Urothelium cell line (cell line): ENCODE measurements around the gene LAMB1.
"Not testable (repeated sequence)": the region's sequence is repeated elsewhere in the genome, so short reads cannot be mapped to it uniquely, and the experiment has no call there.

ENCODE experiments used
- DNase-seq: peaks from one replicate; pipeline ENCODE4 v3.0.0; 2011; ENCODE audit warnings: low spot score, mixed read lengths
- FAIRE-seq: peaks from 2 replicates; lab custom pipeline; 2011; peaks lifted over from hg19 to GRCh38; lab: Jason Lieb, UNC

LAMB1 gene

DNA sequence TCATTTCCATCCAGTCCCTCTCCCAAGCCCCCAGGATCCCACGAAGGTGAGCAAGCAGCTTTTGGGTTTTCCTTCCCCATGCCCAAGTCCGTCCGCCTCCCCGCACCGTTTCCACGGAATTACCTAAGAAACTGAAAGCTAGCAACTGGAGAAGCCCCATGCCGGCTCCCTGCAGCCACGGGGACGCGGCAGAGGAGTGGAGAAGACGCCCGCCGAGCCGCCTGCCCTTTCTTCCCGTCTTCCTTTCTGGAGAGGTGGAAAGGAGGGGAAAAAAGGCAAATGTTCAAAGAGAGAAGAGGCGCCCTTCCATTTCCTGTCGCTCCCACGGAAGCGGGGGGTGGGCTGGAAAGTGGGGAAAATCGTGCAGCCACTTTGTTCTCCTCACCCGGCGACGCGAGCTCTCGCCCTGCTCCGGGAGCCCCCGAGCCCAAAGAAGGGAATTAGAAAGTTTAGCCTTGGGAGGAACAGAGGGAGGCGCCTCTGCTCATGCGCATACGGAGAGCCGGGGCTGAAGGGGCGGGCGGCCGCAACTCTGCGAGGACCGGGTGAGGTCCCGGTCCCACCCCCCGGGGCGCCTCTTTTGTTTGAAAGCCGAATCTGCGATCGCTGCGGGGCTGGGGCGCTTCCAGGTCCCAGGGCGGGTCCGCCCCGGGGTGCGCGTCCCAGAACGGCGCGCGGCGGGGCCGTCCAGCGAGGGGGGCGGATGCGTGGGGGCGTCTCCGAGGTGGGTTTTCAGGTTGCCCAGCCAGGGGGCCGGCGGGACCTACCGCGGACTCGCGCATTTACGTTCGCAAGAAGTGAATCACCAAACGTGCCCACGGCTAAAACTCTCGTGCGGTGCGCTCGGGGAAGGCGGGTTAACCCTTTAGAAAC is at the start of gene LAMB1:
TSS of gene LAMB1 (minus strand) at position 436 of the 873 bp plus-strand sequence. CDS start at position 160, 276 bp downstream.
- FAIRE-seq, result no peak
- peak; percentile 88 for DNase-seq

DNA sequence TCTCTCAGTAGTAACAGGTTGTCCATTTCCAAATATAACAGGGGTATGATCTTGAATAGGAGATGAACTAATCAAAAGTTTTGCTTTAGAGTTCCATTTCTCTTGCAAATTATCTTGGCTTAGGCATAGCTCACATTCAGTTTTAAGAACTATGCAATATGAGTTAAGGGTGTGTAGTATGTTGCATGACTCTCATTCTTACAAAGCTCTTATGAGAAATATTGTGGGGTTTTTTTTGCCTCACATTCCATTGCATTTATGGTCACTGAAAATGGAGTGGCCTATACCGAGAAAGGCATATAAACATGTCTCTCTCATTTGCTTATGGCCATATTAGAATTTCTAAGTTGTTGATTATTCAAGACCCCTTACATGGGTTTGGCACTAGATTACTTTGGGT is 48.5 kb upstream of the LAMB1 start:
- DNase-seq (no peak), FAIRE-seq (no peak)

DNA sequence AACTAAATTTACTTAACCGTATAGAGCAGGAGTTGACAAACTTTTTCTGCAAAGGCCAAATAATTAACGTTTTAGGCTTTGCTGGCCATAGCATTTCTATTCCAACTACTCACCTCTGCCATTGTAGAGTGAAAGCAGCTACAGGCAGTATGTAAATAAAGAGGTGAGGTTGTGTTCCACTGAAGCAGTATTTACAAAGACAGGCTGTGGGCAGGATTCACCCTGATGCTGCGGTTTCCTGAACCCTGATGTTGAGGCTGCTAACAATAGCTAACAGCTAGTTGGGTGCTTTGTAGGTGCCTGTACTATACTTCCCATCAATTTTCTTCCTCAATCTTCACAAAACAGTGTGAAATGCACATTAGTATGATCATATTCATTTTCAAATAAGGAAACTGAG is 47.0 kb upstream of the LAMB1 start:
- FAIRE-seq (no peak), DNase-seq (no peak)

DNA sequence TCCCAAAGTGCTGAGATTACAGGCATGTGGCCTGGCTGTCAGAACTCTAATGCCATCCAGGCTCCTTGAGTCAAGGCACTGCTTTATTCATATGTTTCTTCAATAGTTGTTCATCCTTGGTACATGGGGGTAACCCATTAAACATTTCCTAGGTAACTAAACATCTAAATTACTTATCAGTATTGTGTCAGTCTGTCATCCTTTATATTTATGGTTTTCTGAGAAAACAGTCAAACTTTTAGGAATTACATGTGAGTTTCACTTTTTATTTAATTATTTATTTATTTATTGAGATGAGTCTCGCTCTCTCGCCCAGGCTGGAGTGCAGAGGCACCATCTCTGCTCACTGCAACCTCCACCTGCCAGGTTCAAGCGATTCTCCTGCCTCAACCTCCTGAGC is 45.5 kb upstream of the LAMB1 start:
- FAIRE-seq (no peak), DNase-seq (no peak)

DNA sequence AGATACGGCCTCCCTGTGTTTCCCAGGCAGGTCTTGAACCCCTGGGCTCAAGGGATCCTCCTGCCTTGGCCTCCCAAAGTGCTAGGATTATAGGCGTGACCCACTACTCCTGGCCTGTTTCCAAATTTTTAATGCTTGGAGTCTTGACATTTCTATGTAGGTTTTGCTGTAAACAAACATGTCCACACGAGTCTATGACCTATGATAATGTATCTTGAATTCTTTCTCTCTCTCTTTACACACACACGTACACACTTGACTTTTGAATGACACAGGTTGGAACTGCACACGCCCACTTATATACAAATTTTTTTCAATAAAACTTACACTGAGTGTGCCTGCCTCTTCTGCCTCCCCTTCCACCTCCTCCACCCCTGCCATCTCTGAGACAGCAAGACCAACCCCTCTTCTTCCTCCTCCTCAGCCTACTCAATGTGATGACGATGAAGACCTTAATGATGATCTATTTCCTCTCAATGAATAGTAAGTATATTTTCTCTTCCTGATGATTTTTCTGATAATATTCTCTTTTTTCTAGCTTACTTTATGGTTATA is 44.1 kb upstream of the LAMB1 start:
- DNase-seq, result no peak
- no peak for FAIRE-seq

DNA sequence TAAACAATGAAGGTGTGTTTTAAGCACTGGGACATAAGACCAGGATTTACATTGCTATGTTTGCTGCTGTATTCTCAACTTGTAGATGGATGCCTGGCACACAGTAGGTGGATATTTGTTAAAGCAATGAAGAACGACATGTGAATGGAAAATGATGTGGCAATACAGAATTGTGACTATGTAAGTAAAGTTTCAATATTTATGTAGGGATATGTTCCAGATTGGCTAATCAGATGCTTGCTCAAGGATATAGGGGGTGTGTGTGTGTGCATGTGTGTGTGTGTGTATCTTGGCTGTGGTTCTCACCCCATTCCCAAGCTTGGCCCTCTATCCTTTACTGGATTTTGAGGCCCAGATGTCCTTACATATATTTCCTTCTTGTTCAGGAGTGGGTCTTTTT is 42.7 kb upstream of the LAMB1 start:
- DNase-seq, result no peak
- FAIRE-seq, result no peak

DNA sequence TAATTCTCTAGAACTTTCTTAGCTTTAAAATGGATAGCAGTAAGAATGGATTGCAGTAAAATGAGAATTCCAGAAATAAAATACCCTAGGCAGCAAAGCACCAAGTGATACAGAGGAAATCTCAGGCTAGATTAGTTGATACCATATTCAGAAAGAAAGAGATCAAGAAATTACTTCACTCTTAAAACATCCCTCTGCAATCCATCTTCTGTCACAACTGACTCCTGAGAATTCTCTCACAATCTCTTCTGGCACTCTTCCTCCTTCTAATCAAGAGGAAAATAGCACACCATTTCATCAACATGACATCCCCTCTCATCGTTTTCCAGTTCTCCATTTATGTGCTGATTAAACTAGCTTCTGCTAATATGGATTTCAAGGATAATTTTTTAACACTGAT is 42.2 kb upstream of the LAMB1 start:
- DNase-seq (no peak), FAIRE-seq (no peak)

DNA sequence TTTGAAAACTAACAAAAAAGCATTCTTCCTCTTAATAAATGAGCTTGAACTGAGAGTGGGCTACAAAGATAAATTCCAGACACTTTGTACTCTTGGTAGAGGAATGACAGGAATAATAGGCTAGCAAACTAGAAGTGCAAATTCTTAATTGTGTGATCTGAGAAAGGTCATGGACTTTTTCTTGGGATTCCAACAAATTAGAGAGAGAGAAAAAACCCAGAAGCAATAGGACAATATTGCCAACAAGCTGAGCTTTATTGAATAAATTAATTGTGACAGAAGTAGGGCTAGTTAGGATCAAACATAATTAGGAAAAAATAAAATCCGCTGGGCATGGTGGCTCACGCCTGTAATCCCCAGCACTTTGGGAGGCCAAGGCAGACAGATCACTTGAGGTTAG is 41.4 kb upstream of the LAMB1 start:
- FAIRE-seq (no peak), DNase-seq (no peak)

DNA sequence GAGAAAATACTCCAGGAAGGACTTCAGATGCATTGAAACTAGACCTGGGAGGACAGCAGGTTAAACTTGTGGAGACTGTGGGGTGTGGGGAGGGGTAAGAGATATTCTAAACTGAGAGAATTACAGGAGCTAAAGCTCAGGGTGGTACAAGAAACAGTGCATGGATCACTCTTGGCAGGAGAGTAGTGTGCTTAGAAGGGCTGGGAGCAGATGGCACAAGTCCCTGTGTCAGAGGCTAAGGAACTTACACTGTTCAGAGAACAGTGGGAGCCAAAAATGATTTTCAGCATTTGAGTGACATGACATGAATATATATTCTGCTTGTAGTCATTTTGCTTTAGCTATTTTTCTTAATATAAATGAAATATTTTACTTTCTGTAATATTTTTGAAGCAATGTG is 36.0 kb upstream of the LAMB1 start:
- DNase-seq (no peak), FAIRE-seq (no peak)

DNA sequence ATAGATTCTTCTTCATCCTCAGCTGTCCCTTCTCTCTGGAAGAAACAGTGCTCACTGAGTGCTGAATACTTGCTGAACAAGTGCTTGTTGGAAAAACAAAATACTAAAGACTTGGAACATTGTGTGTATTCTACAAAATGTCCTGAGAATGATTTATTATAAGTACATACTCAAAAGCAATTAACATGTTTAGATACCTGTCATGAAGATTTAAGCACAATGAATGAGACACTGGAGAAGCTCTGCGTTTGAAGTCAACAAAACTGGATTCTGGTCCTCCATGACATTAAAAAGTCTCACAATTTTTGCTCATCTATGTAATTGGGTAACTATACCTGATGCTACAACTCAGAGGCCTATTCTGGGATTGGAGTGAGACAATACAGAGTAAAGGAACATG is 34.8 kb upstream of the LAMB1 start:
- FAIRE-seq (no peak), DNase-seq (no peak)

DNA sequence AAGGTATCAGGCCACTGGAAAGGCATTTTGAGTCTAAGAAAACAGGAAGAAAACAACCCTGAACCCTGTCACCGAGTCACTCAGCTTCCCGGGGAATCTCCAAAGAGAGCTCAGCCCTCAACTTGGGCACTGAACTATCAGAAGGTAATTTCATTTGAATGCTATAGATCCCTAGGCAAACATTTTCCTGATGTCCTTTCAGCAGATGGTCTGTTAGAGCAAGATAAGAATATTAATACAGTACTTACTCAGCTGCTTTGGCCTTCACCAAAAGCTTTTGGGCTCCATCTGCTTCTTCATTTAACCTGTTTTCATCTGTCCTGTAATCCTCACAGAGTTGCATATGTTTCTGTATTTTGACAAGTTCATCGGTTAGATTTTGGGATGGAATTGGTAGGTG is 34.2 kb upstream of the LAMB1 start:
- FAIRE-seq (no peak), DNase-seq (no peak)

DNA sequence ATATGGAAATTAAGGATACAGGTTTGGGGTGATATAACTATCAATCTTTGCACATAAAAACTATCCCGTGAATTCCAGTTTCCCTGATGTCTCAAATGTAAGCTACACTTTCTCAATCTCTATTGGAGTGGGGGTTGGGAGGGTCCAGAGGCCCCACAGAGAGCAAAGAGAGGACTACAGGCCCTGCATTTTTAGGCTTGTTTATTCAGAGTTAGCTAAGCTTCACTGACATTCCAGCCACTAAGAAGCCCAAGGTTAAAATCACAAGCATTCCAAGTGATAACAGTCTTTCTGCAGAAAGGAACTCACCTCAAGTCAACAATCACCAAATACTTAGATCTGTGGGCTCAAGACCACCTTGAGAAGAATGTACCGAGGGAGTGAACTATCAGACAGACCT is 31.6 kb upstream of the LAMB1 start:
- DNase-seq (no peak), FAIRE-seq (no peak)

DNA sequence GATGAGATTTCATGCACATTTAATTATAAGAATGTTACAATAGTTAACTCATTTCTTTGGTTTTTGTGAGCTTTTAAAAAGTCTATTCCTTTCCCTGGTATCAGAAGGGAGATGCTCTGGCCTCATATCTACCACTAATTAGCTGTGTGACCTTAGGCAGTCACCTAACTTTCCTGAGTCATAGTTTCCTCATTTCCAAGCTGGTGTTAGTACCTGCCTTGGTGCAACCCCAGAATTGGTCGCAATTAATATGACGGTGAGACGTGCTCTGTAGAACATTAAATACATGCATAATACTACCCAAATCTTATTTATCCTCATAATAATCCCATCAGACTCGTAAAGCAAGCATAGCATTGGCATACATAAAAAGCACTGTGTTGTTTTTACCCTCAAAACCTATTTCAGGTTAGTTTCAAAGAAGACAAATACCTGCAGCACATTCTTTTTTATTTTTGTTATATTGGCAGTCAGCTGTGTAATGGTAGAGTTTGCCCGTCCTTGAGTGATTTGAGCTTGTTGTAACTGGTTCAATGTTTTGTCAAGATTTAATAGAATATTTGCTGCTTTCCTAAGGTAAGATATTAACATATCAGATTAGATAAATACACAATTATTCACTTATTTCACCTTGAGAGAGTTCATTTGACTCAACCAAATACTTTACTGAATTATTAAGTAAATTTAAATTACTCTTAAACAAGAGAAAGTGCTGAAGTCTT is 31.0 kb upstream of the LAMB1 start:
- DNase-seq, result no peak
- no peak for FAIRE-seq

DNA sequence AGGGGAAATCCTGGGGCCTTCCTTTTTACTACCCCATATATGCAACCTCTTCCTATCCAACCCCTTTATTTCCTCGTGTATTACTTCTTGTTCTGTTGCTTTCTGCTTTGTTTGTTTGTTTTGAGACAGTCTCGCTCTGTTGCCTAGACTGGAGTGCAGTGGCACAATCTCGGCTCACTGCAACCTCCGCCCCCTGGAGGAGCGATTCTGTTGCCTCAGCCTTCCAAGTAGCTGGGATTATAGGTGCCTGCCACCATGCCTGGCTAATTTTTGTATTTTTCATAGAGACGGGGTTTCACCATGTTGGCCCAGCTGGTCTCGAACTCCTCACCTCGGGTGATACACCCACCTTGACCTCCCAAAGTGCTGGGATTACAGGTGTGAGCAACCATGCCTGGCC is 30.3 kb upstream of the LAMB1 start:
- FAIRE-seq, DNase-seq: not testable (repeated sequence)

DNA sequence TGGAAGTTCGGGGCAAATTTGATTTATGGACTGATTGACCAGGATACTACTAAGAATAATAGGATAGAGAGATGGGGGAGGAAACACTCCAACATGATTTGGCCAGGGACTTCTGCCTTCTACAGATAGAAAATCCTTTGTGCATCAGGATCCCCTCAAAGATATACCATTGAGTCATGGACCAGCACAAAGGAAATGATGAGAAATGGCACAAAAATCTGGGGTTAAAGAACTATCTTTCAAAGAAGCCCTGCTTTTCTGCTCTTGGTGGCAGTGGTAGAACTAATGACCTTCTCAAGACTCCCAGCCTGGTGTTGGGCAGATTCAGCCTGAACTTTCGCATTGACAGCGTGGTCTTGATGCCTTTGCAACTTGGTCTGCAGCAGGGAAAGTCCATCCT is 27.6 kb upstream of the LAMB1 start:
- DNase-seq (peak; percentile 20), FAIRE-seq (no peak)

DNA sequence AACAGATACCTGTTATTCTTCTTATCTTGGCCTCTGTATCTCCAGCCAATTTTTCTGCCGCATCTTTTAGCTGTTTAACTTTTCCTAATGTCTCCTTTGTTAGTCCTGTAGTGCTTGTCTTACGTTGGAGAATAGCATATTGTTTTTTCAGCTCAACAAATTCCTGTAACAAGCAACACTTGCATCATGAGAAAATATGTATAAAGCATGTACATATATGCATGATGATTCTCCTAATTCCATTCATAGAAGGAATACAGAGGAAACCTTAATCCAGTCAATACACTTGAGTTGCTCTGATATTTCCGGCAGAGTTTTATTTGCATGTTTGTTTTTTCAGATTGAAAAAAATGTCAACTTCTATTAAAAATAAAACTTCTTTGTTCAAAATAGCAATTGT is 26.1 kb upstream of the LAMB1 start:
- no peak for FAIRE-seq
- DNase-seq, result no peak

DNA sequence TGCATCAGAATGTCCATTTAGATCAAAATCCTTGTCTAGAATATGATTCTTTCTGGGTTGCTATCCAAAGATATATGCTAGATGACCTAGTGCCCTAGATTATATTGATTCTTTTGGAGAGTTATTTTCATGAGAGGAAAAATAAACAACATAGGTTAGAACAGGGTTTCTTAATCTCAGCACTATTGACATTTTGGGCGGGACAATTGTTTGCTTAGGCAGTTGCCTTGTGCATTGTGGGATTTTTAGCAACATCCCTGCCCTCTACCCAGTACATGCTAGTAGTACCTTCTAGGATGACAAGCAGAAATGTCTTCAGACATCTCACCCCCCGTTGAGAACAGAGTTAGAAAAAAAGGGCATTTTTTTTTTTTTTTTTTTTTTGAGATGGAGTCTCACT is 25.1 kb upstream of the LAMB1 start:
- FAIRE-seq (no peak), DNase-seq (no peak)

DNA sequence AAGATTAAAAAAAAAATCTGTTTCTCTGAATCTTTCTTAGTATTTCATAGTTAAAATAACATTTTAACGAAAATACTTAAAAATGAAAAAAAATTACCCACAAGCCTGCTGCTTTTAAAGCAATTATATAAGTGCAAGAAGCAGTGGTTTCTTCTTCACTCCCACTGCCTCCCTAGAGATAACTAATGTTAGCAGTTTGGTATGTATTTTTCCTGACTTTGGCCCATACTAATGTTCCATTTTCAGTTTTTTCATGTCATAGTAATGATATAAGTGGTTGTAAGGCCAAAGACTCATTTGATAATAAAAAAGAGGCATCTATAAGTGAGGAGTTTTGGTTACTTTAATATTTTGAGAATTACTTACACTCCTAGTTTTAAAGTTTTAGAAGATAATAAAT is 24.3 kb upstream of the LAMB1 start:
- DNase-seq (no peak), FAIRE-seq (no peak)

DNA sequence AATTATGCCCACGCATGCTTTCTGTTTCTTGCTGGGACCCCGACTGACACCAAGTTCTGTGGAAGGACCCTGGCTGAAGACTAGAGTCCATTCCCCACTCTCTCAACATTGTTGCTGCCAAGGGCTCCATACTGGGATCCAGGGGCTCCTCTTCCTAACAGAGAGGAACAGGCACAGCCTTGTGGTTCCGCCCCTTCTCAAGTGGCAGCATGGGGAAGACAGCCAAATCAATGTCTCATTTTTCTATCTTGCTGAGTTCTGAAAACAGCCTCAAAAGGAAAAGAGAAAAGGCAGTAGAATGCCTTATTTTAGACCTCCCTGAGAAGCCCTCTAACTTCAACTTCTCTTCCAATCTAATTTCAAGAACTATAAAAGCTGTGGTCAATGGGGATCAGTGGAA is 23.7 kb upstream of the LAMB1 start:
- FAIRE-seq, result no peak
- no peak for DNase-seq

DNA sequence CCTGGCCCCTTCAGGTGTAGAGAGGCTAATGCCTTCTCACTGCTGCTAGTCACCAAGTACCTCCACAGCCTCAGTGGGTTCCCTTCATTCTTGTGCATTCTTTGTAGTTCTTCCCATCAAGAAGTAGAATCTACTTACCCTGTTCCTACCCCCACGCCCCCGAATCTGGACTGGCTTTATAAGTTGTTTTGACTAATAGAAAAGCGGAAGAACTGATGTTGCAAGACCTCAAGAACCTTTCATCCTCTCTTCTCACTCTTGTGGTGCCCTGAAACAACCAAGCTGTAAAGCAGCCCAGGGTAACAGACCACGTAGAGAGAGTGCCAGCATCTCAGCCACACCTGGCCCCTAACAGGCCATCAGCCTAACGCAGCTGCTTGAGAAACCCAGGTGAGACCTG is 23.2 kb upstream of the LAMB1 start:
- no peak for DNase-seq

DNA sequence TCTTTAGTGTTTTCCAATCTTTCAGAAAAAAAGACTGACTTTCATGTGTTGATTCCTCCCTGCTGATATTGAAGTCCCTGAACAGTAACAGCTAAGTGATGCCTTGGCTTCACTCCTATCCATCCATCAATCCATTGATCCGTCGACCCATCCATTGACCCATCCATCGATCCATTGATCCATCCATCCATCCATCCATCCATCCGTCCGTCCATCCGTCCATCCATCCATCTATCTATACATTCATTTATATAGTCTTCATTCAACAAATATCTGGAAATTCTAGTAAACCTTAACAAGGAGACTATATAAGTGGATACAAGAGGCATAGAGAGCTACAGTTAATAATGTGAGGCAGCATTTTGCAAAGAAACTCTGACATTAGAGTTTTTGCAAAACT is 21.6 kb upstream of the LAMB1 start:
- DNase-seq, result no peak
- no peak for FAIRE-seq

More for the DNA sequence above, 23.2 kb upstream of the LAMB1 start:
- FAIRE-seq, result no peak

DNA sequence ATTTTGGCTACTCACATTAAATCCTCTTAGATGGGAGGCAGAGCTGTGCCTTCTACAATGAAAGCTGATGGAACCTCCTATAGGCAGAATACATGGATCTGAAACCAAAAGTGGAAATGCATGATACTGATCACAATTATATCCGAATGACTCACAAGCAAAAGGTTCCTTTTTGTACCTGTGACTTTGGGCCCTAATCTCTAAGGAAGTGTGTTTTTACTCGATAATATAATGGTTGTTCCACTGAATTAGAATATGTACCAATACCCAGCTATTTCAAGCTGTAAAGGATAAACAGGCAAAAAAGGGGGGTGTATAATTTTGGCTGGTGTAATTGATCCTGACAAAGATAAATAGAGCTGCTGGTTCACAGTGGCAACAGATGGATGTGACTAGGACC is 17.6 kb upstream of the LAMB1 start:
- no peak for FAIRE-seq

More for the DNA sequence above, 17.6 kb upstream of the LAMB1 start:
- DNase-seq, result no peak
